ENCODE data around the gene TET3.

DNA sequence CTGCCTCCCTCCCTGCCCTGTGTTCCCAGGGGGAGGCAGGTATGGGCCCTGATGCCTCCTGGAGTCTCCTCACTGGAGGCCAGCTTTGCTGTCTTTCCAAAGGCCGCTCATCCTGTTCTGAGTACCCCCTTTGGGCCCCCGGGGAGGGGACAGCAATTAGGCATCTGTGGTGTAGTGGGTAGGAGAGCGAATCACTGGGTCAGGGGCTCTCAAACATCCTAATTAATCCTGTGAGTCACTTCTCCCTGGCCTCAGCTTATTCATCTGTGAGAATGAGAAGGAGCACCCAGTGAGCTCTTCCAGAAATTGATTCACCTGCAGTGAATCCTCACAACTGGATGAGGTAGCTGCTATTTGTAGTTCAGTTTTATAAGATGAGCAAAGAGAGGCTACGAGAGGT, 16.4 kb downstream of the TET3 start:
- TF ChIP-seq POLR2A (IDR thresholded peaks at IDR 0.05): no peak
- TF ChIP-seq CTCF (IDR thresholded peaks at IDR 0.05): no peak
